NCI-H2196 (cell line): ENCODE measurements around the gene MAPK8IP3.
A peak's percentile ranks its signal among the peaks of the same experiment; 100 is the strongest.

Experiments
- DNase-seq: peaks from one replicate; lab custom pipeline; 2025; ENCODE audit not compliant: unreplicated experiment; lab: John Stamatoyannopoulos, UW

The MAPK8IP3 gene

DNA sequence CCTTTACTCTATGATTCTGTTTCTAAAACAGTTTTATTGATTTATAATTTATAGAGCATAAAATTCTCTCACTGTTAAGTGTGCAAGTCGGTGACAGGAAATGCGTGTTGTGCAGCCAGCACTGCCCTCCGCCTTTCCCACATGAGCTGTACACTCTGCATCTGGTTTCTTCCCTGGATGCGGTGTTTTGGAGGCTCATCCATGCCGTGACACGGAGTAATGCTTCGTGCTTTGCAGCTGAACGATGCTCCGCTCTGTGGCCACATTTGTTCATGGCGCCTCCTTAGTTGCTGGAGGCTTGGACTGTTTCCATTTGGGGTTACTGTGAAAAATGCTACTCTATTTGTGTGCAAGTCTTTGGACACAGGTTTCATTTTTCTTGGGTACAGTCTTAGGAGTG is 94.7 kb downstream of the MAPK8IP3 start:
- no peak for DNase-seq

DNA sequence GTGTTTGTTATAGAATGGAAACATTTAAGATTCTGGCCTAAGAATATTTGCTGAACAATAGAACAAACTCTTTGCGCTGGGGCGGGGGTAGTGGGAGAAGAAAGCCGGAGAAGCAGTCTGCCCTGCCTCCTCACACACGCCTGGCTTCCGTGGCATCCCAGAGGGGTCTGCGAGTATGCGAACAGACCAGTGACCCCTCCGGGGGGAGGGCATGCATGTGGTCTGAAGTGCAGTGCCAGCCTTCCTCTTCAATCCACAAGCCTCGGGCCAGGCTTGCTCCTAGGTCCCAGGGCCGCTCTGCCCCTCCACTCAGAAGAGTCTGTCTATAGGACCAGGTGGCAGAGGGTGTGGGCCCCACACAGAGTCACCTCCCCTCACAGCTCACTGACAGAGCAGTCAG is 101.6 kb downstream of the MAPK8IP3 start:
- no peak for DNase-seq

DNA sequence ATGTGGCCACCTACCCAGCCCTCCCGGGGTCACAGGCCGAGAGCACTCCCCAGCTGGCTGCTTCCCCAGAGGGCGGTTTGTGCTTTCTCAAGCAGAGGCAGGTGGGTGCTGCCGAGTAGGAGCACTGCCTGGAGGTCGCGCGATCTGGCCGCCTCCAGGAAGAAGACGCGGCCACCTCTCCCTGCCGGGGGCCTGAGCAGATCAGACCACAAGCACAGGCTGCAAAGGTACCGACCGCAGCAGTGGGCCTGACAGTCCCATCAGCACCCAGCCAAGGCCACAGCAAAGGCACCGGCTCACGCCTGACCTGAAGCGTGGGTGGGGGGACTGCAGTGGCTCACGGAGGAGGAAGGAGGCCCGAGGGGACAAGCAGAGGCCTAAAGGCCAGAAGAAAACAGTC is 102.7 kb downstream of the MAPK8IP3 start:
- DNase-seq: no peak

DNA sequence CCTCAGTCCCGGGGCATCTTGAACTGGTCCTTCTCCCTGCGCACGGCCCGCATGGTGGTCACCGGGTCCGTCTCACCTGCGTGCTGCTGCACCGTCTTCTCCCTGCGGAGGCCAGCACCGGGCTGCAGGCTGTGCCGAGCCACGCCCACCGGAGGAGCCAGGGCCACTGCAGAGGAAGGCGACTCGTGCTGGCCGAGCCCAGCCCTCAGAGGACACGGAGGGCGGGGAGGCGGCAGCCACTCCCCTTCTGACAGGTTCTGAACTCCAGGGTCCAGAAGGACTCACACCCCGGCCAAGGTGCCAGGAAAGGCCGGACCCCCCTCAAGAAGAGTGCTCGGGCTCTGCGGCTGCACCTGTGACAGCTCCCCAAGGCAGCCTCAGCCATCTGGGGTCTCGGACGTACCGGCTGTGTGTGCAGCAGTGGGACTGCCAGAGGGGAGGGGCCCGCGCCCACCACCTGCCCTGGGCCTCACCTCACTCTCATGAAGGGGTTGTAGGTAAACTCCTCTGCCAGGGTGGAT is 103.3 kb downstream of the MAPK8IP3 start:
- no peak for DNase-seq

DNA sequence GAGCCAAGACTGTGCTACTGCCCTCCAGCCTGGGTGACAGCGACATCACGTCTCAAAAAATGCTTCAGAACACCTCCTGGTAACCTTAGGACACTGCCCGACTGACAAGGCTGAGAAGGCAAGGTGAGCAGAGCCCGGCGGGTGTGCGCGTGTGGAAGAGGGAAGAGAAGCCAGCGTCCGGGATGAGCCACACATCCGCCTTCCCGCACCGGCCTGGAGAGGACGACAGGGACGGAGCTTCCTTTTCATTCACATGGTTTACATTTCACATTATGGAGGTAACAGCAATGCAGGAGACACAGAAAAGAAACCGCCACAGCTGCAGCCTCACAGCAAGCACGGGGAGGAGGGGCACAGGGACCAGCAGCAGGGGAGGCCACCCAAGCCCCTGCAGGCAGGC is 104.1 kb downstream of the MAPK8IP3 start:
- DNase-seq: no peak

DNA sequence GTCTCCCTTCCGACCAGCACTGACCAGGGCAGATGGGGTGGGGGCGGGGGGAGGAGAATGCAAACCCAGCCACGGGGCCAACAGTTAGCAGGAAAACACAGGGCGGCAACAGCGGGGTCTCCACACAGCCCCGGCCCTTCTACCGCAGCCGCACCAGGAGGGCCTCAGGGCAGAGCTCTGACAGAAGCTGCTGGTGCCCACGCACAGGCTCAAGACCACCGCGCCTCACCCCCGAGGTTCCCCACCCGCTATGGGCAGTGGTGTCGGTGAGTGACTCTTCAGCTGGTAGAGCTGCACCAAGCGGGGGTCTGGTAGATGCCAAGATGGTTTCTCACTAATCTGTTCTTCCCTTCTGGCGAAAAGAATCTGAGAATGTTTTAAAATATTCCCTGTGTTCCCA is 104.5 kb downstream of the MAPK8IP3 start:
- DNase-seq: no peak

DNA sequence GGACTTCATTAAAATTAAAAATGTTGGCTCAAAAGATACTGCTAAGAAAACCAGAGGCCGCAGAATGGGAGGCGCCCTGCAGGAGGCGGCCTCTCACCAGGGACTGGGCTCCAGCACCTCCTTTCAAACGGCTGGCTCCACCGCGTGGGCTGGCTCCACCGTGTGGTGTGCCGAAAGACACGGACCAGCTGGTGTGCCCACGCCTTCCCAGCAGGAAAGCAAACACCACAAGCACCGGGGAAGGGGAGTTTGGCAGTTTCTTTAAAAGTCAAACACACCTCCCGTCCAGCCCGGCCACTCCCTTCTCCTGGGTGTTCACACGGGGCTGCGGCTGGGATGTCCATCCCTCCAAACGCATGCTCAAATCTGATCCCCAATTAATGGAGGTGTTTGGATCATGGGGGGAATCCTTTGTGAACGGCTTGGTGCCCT is 106.8 kb downstream of the MAPK8IP3 start:
- peak; percentile 62 for DNase-seq

DNA sequence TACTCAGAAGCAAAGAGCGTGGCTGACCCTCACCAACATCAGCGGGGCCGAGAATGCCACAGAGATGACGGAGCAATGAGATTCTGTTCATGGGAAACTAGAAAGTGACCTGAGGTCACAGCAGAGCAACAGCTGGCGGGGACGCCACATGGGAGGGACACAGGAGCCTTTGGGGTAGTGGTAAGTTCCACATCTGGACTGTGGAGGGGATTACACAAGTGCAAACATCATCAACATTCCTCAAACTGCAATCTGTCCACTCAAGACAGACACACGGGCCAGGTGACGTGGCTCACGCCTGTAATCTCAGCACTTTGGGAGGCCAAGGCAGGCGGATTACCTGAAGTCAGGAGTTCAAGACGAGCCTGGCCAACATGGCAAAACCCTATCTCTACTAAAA is 109.5 kb downstream of the MAPK8IP3 start:
- no peak for DNase-seq

DNA sequence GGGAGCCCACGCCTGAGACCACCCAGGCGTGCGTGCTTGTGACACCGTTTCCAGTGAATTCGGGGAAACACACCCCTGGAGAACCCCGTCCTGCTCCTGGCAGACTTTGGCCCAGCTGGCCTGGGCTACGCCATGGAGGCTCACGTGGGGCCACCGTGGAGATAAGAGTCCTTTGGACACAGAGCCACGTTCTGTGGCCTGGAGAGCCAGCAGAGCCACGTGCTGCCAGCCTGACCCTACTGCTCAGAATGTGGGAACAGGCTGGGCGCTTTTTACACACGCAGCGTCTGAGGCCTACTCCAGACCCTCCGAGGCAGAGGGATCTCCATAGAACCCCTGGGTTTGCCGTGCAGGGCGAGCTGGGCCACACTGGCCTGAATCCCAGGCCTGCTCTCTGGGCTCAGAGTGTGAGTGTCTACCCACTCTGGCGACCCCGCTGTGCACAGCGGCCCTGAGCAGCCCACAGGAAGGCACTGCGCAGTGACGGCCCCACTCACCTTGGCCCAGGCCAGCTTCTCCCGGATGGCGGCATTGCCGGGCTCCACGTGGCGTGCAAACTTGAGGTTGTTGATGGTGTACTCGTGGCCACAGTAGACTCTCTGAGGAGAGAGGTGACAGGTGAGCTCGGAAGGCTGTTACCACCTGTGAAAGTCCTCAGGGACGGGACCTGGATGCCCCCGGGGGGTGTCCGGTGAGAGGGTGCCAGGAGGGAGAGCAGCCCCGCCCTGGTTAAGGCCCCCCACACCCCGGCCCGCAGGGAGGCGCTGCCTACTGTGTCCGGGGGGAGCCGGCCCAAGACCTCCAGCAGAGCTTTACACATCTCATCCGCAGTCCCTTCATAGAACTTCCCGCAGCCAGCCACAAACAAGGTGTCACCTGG is 110.6 kb downstream of the MAPK8IP3 start:
- DNase-seq: no peak

DNA sequence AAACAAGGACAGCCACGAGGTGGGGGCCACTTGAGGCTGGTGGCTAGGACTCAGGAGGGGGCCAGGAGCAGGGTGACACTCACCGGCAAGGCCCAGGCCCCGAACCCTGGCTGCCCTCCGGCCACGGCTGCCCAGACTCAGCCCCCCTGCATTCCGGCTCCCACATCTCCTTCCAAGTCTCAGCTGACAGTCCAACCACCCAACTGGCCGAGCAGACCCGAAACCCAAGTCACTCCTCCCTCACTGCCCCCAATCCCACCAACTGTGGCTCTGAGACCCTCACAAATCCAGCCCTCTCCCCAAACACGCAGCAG is 111.2 kb downstream of the MAPK8IP3 start:
- DNase-seq: no peak

DNA sequence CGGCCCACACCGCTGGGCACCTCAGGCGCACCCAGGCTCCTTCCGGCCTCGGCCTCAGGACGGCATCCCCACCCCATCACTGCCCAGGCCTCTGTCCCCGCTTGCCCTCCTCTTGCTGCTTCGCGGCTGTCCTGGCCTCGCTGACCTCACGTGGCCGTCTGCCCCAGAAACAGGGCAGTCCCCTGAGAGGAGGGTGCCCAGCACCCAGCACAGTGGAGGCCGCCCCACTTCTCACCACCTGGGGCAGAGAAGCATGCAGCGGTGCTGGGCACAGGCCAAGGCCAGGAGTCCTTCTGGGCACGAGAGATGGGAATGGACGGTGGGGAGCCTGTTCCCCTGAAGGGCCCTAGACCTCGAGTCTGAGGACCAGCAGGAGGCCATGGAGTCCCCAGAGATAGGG is 111.7 kb downstream of the MAPK8IP3 start:
- DNase-seq: no peak

DNA sequence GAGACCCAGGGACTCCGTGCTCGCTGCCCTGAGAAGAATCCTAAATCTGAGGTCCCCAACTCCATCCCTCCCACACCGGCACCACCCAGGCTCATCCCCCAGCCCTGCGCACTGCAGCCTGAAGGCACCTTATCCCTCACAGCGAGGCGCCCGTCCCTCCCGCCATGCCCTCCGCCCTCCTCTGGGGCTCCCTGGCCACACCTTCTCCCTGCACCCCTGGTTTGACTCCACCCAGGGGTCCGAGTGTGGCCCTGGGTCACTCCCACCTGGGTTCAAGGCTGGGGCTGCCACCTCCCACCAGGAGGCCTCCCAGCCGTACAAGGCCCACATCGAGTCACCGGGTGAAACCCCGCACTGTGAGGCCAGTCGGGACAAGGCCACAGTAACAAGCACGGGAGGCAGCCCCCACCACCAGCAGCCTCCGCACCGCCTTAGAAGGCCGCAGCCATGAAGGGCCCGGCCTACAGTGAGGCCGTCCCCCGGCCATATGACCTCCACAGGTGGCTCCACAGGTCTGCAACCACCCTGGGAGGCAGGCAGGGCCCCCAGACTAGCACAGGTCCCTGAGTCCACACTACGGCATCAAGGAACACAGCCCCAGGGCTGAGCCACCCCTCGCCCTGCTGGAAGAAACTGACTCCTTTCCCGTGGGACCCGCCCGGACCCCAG is 112.3 kb downstream of the MAPK8IP3 start:
- DNase-seq: no peak

DNA sequence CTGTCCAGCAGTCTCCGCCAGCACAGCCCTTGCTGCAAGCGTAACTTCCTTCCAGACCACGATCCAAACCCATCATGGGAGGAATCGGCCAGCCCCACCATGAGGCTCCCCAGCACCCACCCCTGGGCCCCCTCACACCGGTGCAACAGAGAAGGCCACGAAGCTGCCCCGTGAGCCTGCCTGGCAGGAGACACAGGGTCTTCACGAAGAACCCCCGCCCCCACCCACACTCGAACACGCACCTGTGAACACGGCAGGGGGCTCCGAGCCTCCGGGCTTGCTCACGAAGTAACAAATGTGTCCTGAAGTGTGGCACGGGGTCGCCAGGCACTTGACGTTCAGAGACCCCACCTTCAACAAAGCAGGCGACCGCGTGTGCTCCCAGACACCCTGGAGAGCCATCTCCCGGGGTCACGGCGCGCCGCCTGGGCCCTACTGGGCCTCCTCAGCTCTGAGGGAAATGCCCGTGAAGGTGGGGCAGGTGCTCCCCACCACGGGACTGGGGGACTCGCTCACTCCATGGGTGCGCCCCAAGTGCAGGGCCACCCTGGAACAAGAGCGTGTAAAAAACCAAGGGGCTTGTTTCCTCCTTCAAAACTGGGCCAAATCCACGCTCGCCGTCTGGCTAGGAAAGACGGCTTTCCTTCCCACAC is 113.0 kb downstream of the MAPK8IP3 start:
- DNase-seq: no peak

DNA sequence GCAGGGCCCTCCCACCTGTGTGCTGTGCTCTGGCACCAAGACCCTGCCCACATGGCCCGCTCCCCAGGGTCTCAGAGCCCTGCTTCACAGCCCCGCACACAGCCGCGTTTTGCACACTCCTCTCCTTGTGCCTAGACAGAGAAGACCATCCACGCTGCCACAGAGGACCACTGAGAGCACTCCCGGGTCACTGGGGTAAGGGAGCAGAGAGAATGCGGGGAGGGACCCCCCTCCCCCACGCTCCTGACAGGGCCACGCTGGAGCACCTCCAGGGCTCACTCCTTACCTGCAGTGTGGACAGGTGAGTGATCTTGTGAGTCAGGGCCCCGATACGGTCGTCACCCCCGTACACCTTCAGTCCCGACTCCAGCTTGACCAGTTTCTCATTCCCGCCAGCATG is 113.6 kb downstream of the MAPK8IP3 start:
- DNase-seq: no peak
